Erythroblast (primary cell): ENCODE data around the gene SERPINB13.

Experiments
- GATA1 ChIP-seq: IDR thresholded peaks from 2 replicates; pipeline ENCODE4 v1.6.1; 2011; ENCODE audit warnings: low read depth, mild to moderate bottlenecking, control low read depth, low read length, moderate library complexity
- POLR2A ChIP-seq: IDR thresholded peaks from 2 replicates; pipeline ENCODE4 v1.6.1; 2011; ENCODE audit warnings: mild to moderate bottlenecking, low read length

DNA sequence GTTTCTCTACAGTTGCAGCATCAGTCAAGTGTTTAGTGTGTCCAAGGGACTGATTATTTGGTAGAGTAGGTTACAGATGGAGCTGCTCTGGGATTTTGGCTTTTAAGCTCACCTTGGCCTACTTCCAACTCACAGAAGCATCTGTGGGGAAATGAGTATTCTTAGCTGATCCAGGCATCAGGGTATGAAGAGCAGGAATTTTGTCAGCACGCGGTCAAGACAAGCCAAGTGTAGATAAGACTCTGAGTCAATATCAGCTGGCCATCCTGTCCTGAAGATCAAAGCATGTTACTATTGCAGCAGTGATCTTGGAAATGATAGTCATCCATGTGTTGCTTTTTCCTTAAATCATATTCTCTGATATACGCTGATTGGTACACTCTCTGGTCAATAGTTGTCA is 32.5 kb downstream of the SERPINB13 start:
- TF ChIP-seq POLR2A (no peak), GATA1 (no peak)
